ENCODE data around the gene RUVBL2.

The RUVBL2 gene

GRCh38 chr19:48964205-48965039 is 29.3 kb upstream of the RUVBL2 start:
- no peak for DNase-seq

- peak; percentile 97 for DNase-seq
Measured at GRCh38 chr19:48965040-48965805, 28.5 kb upstream of the RUVBL2 start, which contains the start of gene FTL. TSS of gene FTL (plus strand) at chr19:48965309. CDS start at chr19:48965508, 199 bp downstream.

- DNase-seq, result peak; percentile 79
Measured at GRCh38 chr19:48965806-48966540, 27.7 kb upstream of the RUVBL2 start.

GRCh38 chr19:48966541-48967345 is 26.9 kb upstream of the RUVBL2 start:
- peak; percentile 40 for DNase-seq

- DNase-seq, result peak; percentile 73
Measured at GRCh38 chr19:48967346-48968178, 26.1 kb upstream of the RUVBL2 start.

- peak; percentile 40 for DNase-seq
Measured at GRCh38 chr19:48968179-48968661, 25.5 kb upstream of the RUVBL2 start.

GRCh38 chr19:48968813-48969218 is 24.9 kb upstream of the RUVBL2 start:
- no peak for DNase-seq

GRCh38 chr19:48969276-48970138 is 24.2 kb upstream of the RUVBL2 start:
- no peak for DNase-seq

- DNase-seq, result no peak
Measured at GRCh38 chr19:48970139-48970766, 23.4 kb upstream of the RUVBL2 start.

- DNase-seq, result peak; percentile 75
Measured at GRCh38 chr19:48970923-48971395, 22.7 kb upstream of the RUVBL2 start.

- no peak for DNase-seq
Measured at GRCh38 chr19:48975947-48976847, 17.5 kb upstream of the RUVBL2 start.

GRCh38 chr19:48977061-48977460 is 16.6 kb upstream of the RUVBL2 start:
- no peak for DNase-seq

GRCh38 chr19:48982280-48982679 is 11.4 kb upstream of the RUVBL2 start:
- DNase-seq, result no peak

GRCh38 chr19:48985711-48986110 is 8.0 kb upstream of the RUVBL2 start:
- no peak for DNase-seq

GRCh38 chr19:48986211-48986610 is 7.5 kb upstream of the RUVBL2 start:
- no peak for DNase-seq

GRCh38 chr19:48987323-48987722 is 6.4 kb upstream of the RUVBL2 start:
- DNase-seq, result no peak

- DNase-seq, result no peak
Measured at GRCh38 chr19:48988286-48988685, 5.4 kb upstream of the RUVBL2 start.

GRCh38 chr19:48988860-48989259 is 4.8 kb upstream of the RUVBL2 start:
- no peak for DNase-seq
